Endothelial cell of hepatic sinusoid (primary cell): ENCODE data around the gene RXRA.

Experiments used
- in situ Hi-C: cut with HindIII; loops from 2 replicates; pipeline ENCODE4 v1.10.0; 2017; ENCODE audit warnings: low sequenced_read_pairs

RXRA gene

DNA sequence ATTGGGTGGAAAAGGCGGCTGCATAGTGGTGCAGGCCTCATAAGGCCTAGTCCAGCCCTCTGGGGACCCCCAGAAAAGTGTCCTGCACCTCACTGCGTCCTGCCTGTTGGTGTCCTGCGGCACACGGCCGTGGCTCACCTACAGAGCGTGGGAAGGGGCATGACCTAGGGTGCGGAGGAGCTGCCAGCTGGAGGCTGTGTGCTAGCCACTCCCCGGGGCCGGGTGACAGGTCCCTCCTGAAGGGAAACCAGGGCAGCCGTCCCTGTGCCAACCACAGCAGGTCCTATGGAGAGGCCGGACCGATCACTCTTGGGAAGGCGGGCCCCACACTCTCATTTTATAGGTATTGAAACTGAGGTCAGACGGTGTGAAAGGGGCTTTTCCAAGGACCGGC, 150.7 kb downstream of the RXRA start:
- in situ Hi-C loops: loop anchor here (5.0 to 10.0 kb wide), 3 partner anchors 48 to 268 kb away; no protein-coding TSS in a partner anchor

DNA sequence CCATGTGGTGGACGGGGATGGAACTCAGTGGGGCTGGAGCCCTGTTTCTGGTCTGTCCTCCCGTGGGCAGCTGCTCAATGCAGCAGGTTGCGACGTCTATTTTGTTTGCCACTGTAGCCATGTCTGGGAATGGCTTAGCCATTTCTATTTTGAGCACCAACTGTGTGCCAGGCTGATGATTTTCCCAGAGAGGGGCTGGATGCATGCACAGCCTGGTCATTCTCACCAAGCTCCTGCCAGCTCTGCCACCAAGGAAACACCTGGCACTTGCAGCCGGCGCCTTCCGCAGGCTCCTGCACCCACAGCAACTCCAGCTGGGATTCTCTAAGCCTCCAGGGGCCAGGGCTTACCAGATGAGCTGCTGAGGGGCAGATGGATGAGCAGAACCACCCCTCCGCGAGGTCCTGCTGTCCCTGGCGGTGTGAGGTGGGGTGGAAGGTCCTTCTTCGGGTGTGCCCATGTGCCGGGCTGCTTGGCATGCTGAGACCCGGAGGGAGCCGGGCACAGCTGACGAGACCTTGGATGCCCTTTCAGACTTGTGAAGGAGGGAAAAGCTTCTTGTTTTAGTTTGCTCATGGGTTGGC, 151.2 kb downstream of the RXRA start:
- in situ Hi-C loops: loop anchor here (5.0 to 10.0 kb wide), 3 partner anchors 47 to 267 kb away; no protein-coding TSS in a partner anchor

DNA sequence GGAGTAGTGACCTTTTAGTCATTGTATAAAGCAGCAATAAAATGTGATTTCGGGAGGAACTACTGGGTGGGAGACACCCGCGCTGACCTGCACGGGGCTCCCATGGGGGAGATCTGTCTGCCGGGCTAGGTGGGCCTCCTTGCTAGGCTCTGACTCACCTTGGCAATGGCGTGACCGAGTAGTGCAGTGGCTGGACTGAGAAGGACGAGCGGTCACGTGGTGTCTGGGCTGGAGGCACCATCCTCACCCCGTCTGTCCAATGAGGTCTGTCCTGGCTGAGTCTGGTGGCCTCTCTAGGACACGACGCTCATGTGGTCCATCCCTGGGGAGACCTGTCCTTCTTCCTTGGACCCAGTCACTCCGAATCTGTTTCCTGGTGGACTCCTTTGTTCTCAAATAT, 151.7 kb downstream of the RXRA start:
- in situ Hi-C loops: loop anchor here (5.0 to 10.0 kb wide), 3 partner anchors 47 to 267 kb away; no protein-coding TSS in a partner anchor

DNA sequence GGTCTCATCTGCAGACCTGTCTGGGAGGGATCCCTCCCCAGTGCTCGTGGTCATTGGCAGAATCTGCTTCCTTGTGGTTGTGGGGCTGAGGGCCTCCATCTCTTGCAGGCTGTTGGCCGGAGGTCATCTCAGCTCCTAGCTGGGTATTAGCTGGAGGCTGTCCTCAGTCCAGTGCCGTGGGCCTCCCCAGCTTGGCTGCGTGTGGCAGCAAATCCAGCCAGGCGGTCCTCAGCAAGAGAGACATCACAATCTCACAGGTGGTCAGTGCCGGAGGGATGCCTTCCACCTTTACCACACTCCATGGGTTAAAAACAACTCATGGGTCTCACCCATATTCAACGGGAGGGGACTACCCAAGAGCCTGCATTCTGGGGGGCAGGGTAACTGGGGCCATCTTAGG, 155.5 kb downstream of the RXRA start:
- in situ Hi-C loops: no loop called here

DNA sequence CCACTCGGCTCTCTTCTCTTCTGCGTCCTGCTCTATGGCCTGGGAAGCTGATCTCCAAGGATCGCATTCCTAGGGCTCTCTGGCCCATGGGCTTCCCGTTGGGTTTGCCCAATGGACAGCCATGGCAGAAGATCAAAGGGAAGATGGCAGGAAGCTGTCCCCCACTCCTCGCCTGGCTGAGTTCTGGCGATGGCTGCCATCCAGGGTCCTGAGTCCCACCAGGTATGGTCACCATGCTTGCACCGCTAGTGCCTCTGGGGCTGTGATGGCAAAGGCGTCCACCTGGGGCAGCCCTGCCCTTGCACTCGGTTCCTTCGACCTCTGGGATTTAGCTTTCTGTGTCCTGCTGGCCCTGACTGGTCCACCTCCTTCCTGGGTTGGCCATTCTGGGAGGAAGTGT, 156.0 kb downstream of the RXRA start:
- in situ Hi-C loops: no loop called here

DNA sequence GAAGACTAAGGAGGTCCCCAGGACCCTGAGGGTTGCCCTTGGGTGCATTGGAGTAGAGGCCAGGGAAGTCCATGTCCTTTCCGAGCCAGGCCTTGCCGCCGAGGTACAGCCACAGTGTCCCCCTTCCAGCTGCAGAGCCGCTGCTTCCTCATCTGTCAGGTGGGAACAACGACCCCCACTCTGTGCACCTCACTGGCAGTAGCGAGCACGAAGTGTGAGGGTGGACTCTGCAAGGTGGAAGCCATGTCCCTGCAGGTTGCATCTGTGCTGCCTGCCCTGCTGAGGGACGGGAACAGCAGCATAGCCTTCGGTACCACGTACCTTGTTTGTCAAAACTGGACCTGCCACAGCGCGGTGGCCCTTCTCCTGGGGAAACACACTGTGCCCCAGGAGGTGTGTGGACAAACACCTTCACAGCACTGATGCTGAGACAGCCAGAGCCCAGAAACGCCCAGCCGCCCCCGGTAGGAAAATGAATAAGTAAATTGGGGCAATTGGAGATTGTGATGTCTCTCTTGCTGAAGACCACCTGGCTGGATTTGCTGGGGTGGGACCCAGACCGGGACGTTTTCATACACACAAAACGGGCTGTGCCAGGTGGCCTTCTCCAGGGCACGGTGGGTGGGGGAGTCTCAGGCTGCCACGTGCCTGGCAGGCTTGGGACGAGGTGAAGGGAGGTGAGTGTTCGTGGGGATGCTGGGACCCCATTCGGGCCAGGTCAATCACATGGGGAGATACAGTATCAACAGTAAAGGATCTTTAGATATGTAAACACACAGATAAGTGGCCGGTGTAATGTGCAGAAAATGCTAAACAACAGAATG, 157.3 kb downstream of the RXRA start:
- in situ Hi-C loops: no loop called here

DNA sequence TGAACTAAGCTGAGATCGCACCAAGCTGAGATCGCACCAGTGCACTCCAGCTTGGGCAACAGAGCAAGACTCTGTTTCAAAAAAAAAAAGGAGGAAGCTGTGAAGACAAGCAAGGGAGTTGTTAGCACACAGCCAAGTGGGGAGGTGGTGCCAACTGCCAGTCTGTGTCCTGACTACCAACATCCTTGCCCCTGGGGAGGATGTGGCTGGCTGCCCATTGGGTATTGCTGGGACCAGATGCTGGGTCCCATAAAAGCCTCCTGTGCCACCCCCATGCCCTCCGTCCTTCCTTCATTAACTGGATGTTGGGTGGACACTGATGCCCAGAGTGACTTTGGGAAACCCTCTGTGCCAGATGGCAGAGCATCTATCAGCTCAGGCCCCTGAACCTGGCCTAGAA, 158.2 kb downstream of the RXRA start:
- in situ Hi-C loops: no loop called here

DNA sequence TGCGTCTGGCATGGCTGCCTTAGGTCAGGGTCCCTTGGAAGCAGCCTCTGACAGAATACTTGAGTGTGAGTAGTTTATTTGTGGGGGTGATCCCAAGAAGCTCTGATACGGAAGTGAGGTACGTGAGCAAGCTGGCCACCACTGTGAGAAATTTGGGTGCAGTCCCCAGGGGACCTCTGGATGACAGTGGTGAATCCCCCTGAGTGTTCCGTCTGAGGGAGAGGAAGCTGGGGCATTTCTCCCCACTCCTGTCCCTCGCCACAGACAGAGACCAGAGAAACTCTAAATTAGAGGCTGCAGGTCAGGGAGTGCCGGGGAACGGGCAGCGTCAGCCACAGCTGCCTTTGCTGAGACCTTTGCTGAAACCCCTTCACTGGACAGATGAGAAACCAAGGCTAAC, 159.4 kb downstream of the RXRA start:
- in situ Hi-C loops: no loop called here

DNA sequence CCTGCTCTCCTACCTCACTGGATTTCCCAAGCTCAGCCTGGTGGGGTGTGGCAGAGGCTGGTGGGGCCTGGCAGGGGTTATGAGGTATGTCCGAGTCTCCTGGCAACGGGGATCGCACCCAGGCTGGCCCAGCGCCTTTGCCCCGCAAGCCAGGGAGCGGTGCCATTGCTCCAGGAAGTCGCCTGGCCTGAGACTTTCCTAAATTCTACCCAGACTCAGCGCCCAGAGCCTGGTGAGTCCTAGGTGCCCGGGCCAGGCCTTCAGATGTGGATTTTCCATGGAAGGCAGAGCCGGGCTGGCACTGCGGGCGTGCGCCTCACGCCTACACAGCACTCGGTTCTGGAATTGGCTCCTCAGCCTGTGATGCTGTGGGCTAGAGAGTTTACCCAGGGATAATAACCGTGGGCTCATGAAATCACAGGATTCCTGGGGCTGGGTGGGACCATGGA, 159.9 kb downstream of the RXRA start:
- in situ Hi-C loops: no loop called here

DNA sequence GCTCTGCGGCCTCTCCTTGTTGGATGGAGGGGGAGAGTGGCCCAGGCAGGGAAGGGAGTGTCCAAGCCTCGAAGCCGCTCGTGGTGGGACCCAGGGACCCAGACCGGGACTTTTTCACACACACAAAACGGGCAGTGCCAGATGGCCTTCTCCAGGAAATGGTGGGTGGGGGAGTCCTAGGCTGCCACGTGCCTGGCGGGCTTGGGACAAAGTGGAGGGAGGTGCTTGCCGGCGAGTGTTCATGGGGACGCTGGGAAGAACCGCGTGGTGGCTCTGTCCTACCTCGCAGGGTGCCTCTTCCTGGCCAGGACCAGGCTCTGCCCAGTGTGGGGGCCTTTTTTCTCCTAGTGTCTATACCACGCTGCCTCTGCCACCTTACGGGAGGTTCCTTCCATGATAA, 160.3 kb downstream of the RXRA start:
- in situ Hi-C loops: no loop called here
